DMS 273 treated with DMSO at 0.1 percent for 48 hours (cell line): Measurements from ENCODE around the gene TMEM109.

ENCODE experiments used
- DNase-seq: peaks from one replicate; lab custom pipeline; 2025; lab: John Stamatoyannopoulos, UW

TMEM109 gene

GRCh38 chr11:60913793-60914632 lies at the start of gene TMEM109:
TMEM109 (plus strand) TSS chr11:60914158; CDS start chr11:60919694, 5,536 bp downstream.
- DNase-seq: peak; percentile 75

- no peak for DNase-seq
Measured at GRCh38 chr11:60864856-60865513, 49.0 kb upstream of the TMEM109 start.

GRCh38 chr11:60866911-60867870 lies 46.8 kb upstream of the TMEM109 start, which contains the start of gene ZP1:
ZP1 (plus strand) TSS chr11:60867542; CDS start chr11:60867562, 20 bp downstream.
- no peak for DNase-seq

GRCh38 chr11:60867871-60868681 lies 45.9 kb upstream of the TMEM109 start:
- no peak for DNase-seq

GRCh38 chr11:60868682-60869450 lies 45.1 kb upstream of the TMEM109 start:
- DNase-seq: no peak

- DNase-seq: no peak
Measured at GRCh38 chr11:60869451-60869825, 44.5 kb upstream of the TMEM109 start.

- peak; percentile 78 for DNase-seq
Measured at GRCh38 chr11:60870276-60870675, 43.7 kb upstream of the TMEM109 start.

- DNase-seq: no peak
Measured at GRCh38 chr11:60870733-60871377, 43.1 kb upstream of the TMEM109 start.

- DNase-seq: no peak
Measured at GRCh38 chr11:60871378-60872061, 42.4 kb upstream of the TMEM109 start.

GRCh38 chr11:60872124-60872960 lies 41.6 kb upstream of the TMEM109 start:
- no peak for DNase-seq

GRCh38 chr11:60872961-60873524 lies 40.9 kb upstream of the TMEM109 start:
- no peak for DNase-seq

GRCh38 chr11:60873533-60873932 lies 40.4 kb upstream of the TMEM109 start:
- DNase-seq: no peak

GRCh38 chr11:60874421-60875365 lies 39.3 kb upstream of the TMEM109 start:
- DNase-seq: no peak

GRCh38 chr11:60875366-60876167 lies 38.4 kb upstream of the TMEM109 start:
- DNase-seq: no peak

GRCh38 chr11:60876168-60876485 lies 37.8 kb upstream of the TMEM109 start:
- DNase-seq: no peak
